LNCaP clone FGC (cell line): ENCODE data around the gene CPNE6.
"Not testable (repeated sequence)": the region's sequence is repeated elsewhere in the genome, so short reads cannot be mapped to it uniquely, and the experiment has no call there.

Source experiments
- DNase-seq: peaks from one replicate; pipeline ENCODE4 v3.0.0-alpha.2; 2011; ENCODE audit warnings: low read depth
- H3K4me3 ChIP-seq: 2 replicates; pipeline ENCODE4 v1.5.1; 2011; ENCODE audit warnings: mild to moderate bottlenecking, low read depth, low read length, control low read depth
- CTCF ChIP-seq: IDR thresholded peaks from 2 replicates; pipeline ENCODE4 v1.5.1; 2012; ENCODE audit warnings: mild to moderate bottlenecking; ENCODE audit not compliant: control insufficient read depth, insufficient read depth; ENCODE audit errors: extremely low read depth

Gene CPNE6

GRCh38 chr14:24071144-24071697 is at the start of gene CPNE6:
TSS of gene CPNE6 (plus strand) at chr14:24071562. CDS start at chr14:24072937, 1,375 bp downstream.
- H3K4me3 ChIP-seq = no peak within 1 kb of the TSS
- no peak for DNase-seq
- no peak for TF ChIP-seq CTCF

DNA sequence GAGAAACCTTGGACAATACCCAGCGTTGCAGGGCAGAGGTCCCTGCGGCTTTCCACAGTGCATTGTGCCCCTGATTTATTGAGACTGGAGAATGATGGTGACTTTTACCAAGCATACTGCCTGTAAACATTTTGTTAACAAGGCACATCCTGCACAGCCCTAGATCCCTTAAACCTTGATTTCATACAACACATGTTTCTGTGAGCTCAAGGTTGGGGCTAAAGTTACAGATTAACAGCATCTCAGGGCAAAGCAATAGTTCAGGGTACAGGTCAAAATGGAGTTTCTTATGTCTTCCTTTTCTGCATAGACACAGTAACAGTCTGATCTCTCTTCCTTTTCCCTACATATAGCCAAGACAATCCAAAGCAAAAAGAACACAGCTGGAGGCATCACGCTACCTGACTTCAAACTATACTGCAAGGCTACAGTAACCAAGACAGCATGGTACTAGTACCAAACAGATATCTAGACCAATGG is 46.4 kb upstream of the CPNE6 start:
- DNase-seq, H3K4me3 ChIP-seq: not testable (repeated sequence)

- H3K4me3 ChIP-seq, DNase-seq: not testable (repeated sequence)
Observed at GRCh38 chr14:24029687-24030086, 41.7 kb upstream of the CPNE6 start.

- not testable (repeated sequence) for DNase-seq, H3K4me3 ChIP-seq
Observed at GRCh38 chr14:24031331-24031730, 40.0 kb upstream of the CPNE6 start.

DNA sequence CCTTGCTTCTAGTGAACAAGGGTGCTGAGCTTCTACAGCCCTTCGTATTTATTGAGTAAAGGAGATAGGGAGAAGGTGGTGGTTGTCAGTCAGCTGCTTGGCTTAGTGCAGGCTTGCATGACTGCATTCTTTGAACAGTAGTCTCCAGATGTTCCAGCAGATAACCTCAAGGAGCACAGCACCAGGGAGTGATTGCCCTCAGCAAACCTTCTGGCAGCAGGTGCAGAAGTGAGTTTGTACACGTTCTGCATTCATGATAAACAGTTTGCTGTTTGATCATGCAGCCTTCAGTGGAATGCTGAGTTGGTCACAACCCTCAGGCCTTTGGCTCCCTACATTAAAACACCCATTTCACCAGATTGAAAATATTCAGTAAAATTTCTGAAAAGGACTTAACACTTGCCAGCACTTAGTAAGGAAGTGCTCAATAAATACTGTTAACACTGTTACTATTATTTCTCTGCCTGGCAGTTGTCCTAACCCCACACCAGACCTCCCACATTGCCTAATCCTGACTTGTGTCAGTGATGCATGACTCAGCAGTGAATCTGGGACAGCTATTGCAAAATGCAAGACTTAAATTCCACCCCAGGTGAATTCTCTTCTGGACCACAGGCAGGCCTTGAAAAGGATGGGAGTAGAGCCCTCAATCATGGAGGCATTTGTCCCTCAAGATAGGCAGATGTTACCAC is 38.5 kb upstream of the CPNE6 start:
- no peak overlapping the region for H3K4me3 ChIP-seq
- TF ChIP-seq CTCF = no peak
- DNase-seq = no peak

DNA sequence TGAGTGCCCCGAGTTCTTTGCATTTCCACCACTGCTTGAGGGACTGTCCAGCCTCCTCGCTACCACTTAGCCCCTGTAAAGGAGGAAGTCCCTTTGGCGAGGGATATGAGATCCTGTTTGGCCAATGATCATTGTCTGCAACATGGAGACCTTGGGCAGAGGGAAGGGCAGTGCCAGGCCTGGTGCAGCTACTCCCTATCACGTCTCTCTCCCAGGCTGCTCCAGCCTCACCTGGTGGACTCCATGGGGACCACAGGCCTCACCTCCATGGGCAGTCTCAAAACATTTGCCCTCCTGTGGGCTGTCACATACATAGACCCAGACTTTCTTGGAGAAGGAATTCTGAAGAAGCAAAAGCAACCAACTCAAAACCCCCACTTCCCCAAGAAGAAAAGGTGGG is 35.6 kb upstream of the CPNE6 start:
- peak overlapping the region; percentile 57 for H3K4me3 ChIP-seq
- not testable (repeated sequence) for DNase-seq

GRCh38 chr14:24036169-24036962 is 35.0 kb upstream of the CPNE6 start:
- peak overlapping the region; percentile 57 for H3K4me3 ChIP-seq
- peak; percentile 36 for DNase-seq
- TF ChIP-seq CTCF = peak; percentile 73

- H3K4me3 ChIP-seq = peak overlapping the region; percentile 57
- not testable (repeated sequence) for DNase-seq
Observed at GRCh38 chr14:24036963-24037657, 34.3 kb upstream of the CPNE6 start.

GRCh38 chr14:24037658-24038037 is 33.7 kb upstream of the CPNE6 start:
- no peak for DNase-seq
- no peak for TF ChIP-seq CTCF
- H3K4me3 ChIP-seq = no peak overlapping the region
